Esophagus squamous epithelium (tissue), 5 donors: ENCODE measurements around the gene HMGXB3. TPM values are rescaled to one million over a fixed set of nuclear protein-coding genes. Genes with fewer than 3 reads are reported as not detected.
A peak's percentile ranks its signal among the peaks of the same experiment; 100 is the strongest.

Source experiments
- DNase-seq: peaks from one replicate; lab custom pipeline; 2025; lab: John Stamatoyannopoulos, UW
- H3K27ac ChIP-seq, 4 donors: fragments of 200-600 bp; sonication (generic); one replicate each; pipeline ENCODE4 v1.5.1; 2016 to 2019; ENCODE audit warnings: mild to moderate bottlenecking in 1 of 4
- H3K27me3 ChIP-seq, 4 donors: fragments of 200-600 bp; sonication (generic); 1 replicate in 3 of 4; 2 replicates in 1 of 4; pipeline versions ENCODE4 v1.5.1 to v1.6.0; 2017 to 2021; ENCODE audit warnings: antibody characterized with exemption in 1 of 4
- H3K36me3 ChIP-seq, 3 donors: fragments of 200-600 bp; sonication (generic); one replicate each; pipeline ENCODE4 v1.5.1; 2016 to 2019
- H3K4me1 ChIP-seq, 3 donors: fragments of 200-600 bp; sonication (generic); one replicate each; pipeline ENCODE4 v1.5.1; 2017 to 2019
- H3K4me3 ChIP-seq, 4 donors: fragments of 200-600 bp; sonication (generic); 1 replicate in 3 of 4; 2 replicates in 1 of 4; pipeline ENCODE4 v1.5.1; 2016 to 2019; ENCODE audit warnings: mild to moderate bottlenecking in 2 of 4, moderate library complexity in 1 of 4
- H3K9me3 ChIP-seq, 3 donors: fragments of 200-600 bp; sonication (generic); one replicate each; pipeline ENCODE4 v1.5.1; 2016 to 2019
- POLR2A ChIP-seq, 4 donors: fragments of 450-650 bp; IDR thresholded peaks; one replicate each; pipeline ENCODE4 v1.6.1; 2017; ENCODE audit warnings: antibody characterized with exemption in 4 of 4, mild to moderate bottlenecking in 4 of 4, moderate library complexity in 3 of 4
- WGBS, 2 donors: methylation state at CpG; one replicate each; pipeline ENCODE4 v1.1.5; 2018; 5-methylcytosine and 5-hydroxymethylcytosine counted together
- intact Hi-C: fragments of 100-400 bp; cut with DNase I; formaldehyde crosslinking; loops from one replicate; pipeline ENCODE4 v1.15.0; 2022
- total RNA-seq, 4 donors: library from RNA; depleted of rRNA; stranded (reverse); fragments of >200 nt; gene quantifications; one replicate each; pipeline ENCODE4 v1.1.0, GENCODE V29; 2016
- TF ChIP-seq, protein P1 (sequence below), 6 experiments: fragments of 450-650 bp in 4 of 6; fragments of 200-600 bp in 2 of 6; sonication (generic) in 2 of 6; IDR thresholded peaks; one replicate each; pipeline ENCODE4 v1.5.1; 2016 to 2019; ENCODE audit warnings: antibody characterized with exemption in 6 of 6, mild to moderate bottlenecking in 4 of 6, moderate library complexity in 4 of 6
- donor health status: DM: yes; HTN: yes; CAD: no.

HMGXB3 gene
- total RNA-seq, 4 donors from 2014 or later, result 12.4 to 26.3 (median 20.5) TPM

DNA sequence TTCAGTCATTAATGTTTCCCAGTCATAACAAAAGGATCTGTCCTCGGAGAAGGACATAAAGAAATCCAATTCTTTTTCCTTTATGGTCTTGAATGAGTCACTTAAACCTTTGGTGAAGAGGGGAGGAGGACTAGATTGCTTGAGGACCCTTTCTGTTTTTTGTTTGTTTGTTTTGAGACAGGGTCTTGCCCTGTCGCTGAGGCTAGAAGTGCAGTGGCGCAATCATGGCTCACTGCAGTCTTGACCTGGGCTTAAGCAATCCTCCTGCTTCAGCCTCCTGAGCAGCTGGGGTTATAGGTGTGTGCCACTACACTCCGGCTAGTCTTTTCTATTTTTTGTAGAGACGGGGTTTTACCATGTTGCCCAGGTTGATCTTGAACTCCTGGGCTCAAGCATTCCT, 12.4 kb upstream of the HMGXB3 start:
- H3K4me1 ChIP-seq, result no peaks in the 10 kb centered on the region
- H3K36me3 ChIP-seq, result peaks cover 0 to 28% (median 0%) of the 10 kb centered on the region in 3 donors
- no peak overlapping the region for H3K27ac ChIP-seq
- no peak overlapping the region for H3K4me3 ChIP-seq
- intact Hi-C loops, result loop anchor here (5.0 kb wide), 1 partner anchor 156 kb away; no protein-coding TSS in a partner anchor
- H3K9me3 ChIP-seq, result no peaks in the 10 kb centered on the region
- H3K27me3 ChIP-seq, result no peaks in the 10 kb centered on the region
- TF ChIP-seq POLR2A (IDR thresholded peaks at IDR 0.05), result no peak
- TF ChIP-seq, protein P1, sequence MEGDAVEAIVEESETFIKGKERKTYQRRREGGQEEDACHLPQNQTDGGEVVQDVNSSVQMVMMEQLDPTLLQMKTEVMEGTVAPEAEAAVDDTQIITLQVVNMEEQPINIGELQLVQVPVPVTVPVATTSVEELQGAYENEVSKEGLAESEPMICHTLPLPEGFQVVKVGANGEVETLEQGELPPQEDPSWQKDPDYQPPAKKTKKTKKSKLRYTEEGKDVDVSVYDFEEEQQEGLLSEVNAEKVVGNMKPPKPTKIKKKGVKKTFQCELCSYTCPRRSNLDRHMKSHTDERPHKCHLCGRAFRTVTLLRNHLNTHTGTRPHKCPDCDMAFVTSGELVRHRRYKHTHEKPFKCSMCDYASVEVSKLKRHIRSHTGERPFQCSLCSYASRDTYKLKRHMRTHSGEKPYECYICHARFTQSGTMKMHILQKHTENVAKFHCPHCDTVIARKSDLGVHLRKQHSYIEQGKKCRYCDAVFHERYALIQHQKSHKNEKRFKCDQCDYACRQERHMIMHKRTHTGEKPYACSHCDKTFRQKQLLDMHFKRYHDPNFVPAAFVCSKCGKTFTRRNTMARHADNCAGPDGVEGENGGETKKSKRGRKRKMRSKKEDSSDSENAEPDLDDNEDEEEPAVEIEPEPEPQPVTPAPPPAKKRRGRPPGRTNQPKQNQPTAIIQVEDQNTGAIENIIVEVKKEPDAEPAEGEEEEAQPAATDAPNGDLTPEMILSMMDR (IDR thresholded peaks at IDR 0.05), result no peak
- DNase-seq, result no peak
- 74 to 91% methylated on average over 5 of the region's 5 CpGs for WGBS, 2 donors

DNA sequence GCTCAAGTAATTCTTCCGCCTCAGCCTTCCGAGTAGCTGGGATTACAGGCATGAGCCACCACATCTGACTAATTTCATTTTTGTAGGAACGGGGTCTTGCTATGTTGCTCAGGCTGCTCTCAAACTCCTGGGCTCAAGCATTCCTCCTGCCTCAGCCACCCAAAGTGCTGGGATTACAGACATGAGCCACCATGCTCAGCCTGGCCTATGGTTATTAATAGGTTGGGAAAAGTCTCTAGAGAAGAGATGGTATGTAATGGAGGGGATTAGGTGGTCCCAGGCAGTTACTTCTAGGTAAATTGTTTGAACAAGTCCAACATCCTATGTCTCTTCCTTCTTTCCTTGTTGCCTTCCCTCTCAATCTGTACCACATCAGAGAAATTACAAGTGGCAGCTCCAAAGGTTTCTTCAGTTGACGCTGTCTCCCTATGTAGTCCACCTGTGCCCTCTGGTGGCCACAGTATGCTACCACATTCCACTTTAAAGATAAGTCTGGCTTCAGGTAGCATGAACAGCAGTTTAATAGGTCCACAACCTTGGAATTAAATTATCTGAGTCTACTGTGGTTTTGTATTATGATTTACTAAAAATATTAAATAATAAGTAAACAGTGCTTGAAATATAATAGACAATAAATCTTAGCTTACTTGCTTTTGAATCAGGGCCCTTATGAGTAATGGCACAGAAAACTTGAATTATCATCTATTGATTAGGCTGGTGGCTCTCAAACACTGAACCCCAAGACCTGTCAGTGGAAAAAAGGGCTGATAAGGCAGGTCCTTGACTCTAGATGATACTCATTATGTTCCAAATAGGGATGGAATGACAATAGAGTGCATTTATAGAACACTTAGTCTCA, 9.8 kb upstream of the HMGXB3 start:
- no peak for TF ChIP-seq POLR2A (IDR thresholded peaks at IDR 0.05)
- TF ChIP-seq, protein P1 (IDR thresholded peaks at IDR 0.05), result peak; percentile 54 to 96 (median 95)
- Histone ChIP-seq H3K27ac (no peak overlapping the region), H3K9me3 (no peaks in the 10 kb centered on the region), H3K4me3 (no peak overlapping the region), H3K4me1 (no peaks in the 10 kb centered on the region), H3K27me3 (no peaks in the 10 kb centered on the region), H3K36me3 (peaks cover 0 to 21% (median 5%) of the 10 kb centered on the region in 3 donors)
- no peak for DNase-seq
- 66 to 68% methylated on average over 4 of the region's 4 CpGs for WGBS, 2 donors
- intact Hi-C loops, result no loop called here

DNA sequence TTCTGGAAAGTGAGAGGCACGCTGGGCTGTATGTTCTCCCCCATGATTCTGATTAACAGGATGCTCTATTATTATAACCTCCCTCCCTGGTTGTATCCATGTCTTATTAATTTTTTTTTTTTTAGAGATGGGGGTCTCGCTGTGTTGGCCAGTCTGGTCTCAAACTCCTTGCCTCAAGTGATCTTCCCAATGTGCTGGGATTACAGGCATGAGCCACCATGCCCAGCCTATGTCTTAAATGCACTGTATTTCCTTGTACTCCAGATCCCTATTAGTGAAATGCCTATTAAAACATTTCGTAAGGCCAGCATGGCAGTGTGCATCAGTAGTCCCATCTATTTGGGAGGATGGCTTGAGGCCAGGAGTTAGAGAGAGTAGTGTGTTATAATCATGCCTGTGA, 7.1 kb upstream of the HMGXB3 start:
- no peaks in the 10 kb centered on the region for H3K4me1 ChIP-seq
- intact Hi-C loops, result no loop called here
- no peak overlapping the region for H3K27ac ChIP-seq
- no peak for DNase-seq
- H3K4me3 ChIP-seq, result no peak overlapping the region
- 90 to 98% methylated on average over 3 of the region's 3 CpGs for WGBS, 2 donors
- H3K27me3 ChIP-seq, result no peaks in the 10 kb centered on the region
- H3K9me3 ChIP-seq, result no peaks in the 10 kb centered on the region
- peaks cover 0 to 24% (median 5%) of the 10 kb centered on the region in 3 donors for H3K36me3 ChIP-seq
- no peak for TF ChIP-seq POLR2A (IDR thresholded peaks at IDR 0.05)
- TF ChIP-seq, protein P1 (IDR thresholded peaks at IDR 0.05), result no peak

- no peak overlapping the region for H3K4me3 ChIP-seq
- WGBS, 2 donors, result 79 to 88% methylated on average over 13 to 14 of the region's 14 CpGs
- intact Hi-C loops, result no loop called here
These were observed 4.9 kb upstream of the HMGXB3 start for GRCh38 chr5:149995385-149996204.

More at GRCh38 chr5:149995385-149996204, 4.9 kb upstream of the HMGXB3 start:
- Histone ChIP-seq H3K4me1 (peaks cover 6 to 17% (median 10%) of the 10 kb centered on the region in 3 donors), H3K36me3 (peaks cover 0 to 24% (median 5%) of the 10 kb centered on the region in 3 donors), H3K9me3 (no peaks in the 10 kb centered on the region), H3K27me3 (no peaks in the 10 kb centered on the region), H3K27ac (no peak overlapping the region)
- no peak for DNase-seq
- TF ChIP-seq, protein P1 (IDR thresholded peaks at IDR 0.05), result no peak
- no peak for TF ChIP-seq POLR2A (IDR thresholded peaks at IDR 0.05)
